Measurements from ENCODE around the gene MTA3.

DNA sequence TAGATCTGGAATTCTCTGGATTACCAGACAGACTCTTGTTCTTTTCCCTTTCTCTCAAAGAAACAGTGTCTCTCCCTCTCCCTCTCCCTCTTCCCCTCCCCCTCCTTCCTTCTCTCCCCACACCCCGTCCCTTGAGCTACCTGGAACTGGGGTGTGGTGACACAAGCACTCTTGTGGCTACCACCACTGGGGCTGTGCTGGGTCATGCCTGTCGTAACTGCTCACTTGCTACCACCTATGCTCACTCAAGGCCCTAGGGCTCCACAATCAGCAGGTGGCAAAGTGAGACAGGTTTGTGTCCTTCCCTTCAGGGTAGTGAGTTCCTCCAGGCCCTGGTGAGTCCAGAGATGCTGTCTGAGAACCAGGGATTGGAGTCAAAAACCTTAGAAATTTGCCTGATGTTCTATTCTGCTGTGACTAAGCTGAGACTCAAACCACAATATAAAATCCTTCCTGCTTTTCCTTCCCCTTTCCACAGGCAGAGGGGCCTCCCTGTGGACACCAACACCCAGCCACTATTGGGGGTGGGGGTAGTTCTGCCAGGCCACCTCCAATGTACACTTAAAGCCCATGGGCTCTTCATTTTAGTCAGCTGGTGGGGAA is 124.7 kb downstream of the MTA3 start:
- TF ChIP-seq, protein P1, sequence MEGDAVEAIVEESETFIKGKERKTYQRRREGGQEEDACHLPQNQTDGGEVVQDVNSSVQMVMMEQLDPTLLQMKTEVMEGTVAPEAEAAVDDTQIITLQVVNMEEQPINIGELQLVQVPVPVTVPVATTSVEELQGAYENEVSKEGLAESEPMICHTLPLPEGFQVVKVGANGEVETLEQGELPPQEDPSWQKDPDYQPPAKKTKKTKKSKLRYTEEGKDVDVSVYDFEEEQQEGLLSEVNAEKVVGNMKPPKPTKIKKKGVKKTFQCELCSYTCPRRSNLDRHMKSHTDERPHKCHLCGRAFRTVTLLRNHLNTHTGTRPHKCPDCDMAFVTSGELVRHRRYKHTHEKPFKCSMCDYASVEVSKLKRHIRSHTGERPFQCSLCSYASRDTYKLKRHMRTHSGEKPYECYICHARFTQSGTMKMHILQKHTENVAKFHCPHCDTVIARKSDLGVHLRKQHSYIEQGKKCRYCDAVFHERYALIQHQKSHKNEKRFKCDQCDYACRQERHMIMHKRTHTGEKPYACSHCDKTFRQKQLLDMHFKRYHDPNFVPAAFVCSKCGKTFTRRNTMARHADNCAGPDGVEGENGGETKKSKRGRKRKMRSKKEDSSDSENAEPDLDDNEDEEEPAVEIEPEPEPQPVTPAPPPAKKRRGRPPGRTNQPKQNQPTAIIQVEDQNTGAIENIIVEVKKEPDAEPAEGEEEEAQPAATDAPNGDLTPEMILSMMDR (conservative IDR thresholded peaks at IDR 0.05 in 1 of 2, IDR thresholded peaks at IDR 0.05 in 1 of 2; ENCODE audit: low read depth in 1 of 2, low read length in 2 of 2): no peak
- TF ChIP-seq EZH2 (IDR thresholded peaks at IDR 0.05; ENCODE audit: low read length, missing control alignments): no peak

Data from fibroblast of lung (primary cell).